ENCODE results near the gene TCP1. TPM values are rescaled to one million over a fixed set of nuclear protein-coding genes. Genes with fewer than 3 reads are reported as not detected.
"Not testable (repeated sequence)": the region's sequence is repeated elsewhere in the genome, so short reads cannot be mapped to it uniquely, and the experiment has no call there.

TCP1 gene
- total and polyA plus RNA-seq, 12 donors, result 59.0 to 290 (median 118) TPM

GRCh38 chr6:159742165-159742564, 47.2 kb downstream of the TCP1 start:
- no peaks in the 10 kb centered on the region for H3K9me3 ChIP-seq (replicated peaks in 1 of 3)
- 82 to 88% (median 85%) methylated on average over 1 of the region's 1 CpG for WGBS, 4 donors
- H3K4me1 ChIP-seq (replicated peaks in 1 of 2), result peaks cover 15 to 37% of the 10 kb centered on the region in 2 donors
- no peaks in the 10 kb centered on the region for H3K27me3 ChIP-seq
- no peak for TF ChIP-seq CTCF (IDR thresholded peaks at IDR 0.05)
- TF ChIP-seq POLR2A (IDR thresholded peaks at IDR 0.05), result no peak
- H3K4me3 ChIP-seq, result no peak overlapping the region
- peaks cover 0 to 75% of the 10 kb centered on the region in 2 donors for H3K36me3 ChIP-seq (replicated peaks in 1 of 2)
- intact Hi-C loops (cut with DNase I), result no loop called here
- no peak for DNase-seq
- no peak overlapping the region for H3K27ac ChIP-seq

- no peak for DNase-seq
- Histone ChIP-seq H3K27ac (no peak overlapping the region), H3K9me3 (replicated peaks in 1 of 3) (no peaks in the 10 kb centered on the region), H3K4me3 (no peak overlapping the region), H3K36me3 (replicated peaks in 1 of 2) (peaks cover 0 to 47% of the 10 kb centered on the region in 2 donors), H3K27me3 (no peaks in the 10 kb centered on the region), H3K4me1 (replicated peaks in 1 of 2) (peaks cover 15 to 61% of the 10 kb centered on the region in 2 donors)
- intact Hi-C loops (cut with DNase I), result no loop called here
- WGBS, 4 donors, result 57 to 69% (median 62%) methylated on average over 3 of the region's 3 CpGs
- TF ChIP-seq POLR2A (IDR thresholded peaks at IDR 0.05), result no peak
- no peak for TF ChIP-seq CTCF (IDR thresholded peaks at IDR 0.05)
These were observed 50.1 kb downstream of the TCP1 start for GRCh38 chr6:159739341-159739740.

GRCh38 chr6:159736908-159737307, 52.5 kb downstream of the TCP1 start:
- WGBS, 4 donors, result 83 to 93% (median 90%) methylated on average over 7 of the region's 7 CpGs
- no peak overlapping the region for H3K27ac ChIP-seq
- DNase-seq, result no peak
- TF ChIP-seq CTCF (IDR thresholded peaks at IDR 0.05) (no peak), POLR2A (IDR thresholded peaks at IDR 0.05) (no peak)
- H3K9me3 ChIP-seq (replicated peaks in 1 of 3), result no peaks in the 10 kb centered on the region
- no peak overlapping the region for H3K4me3 ChIP-seq
- H3K36me3 ChIP-seq (replicated peaks in 1 of 2), result peaks cover 0 to 22% of the 10 kb centered on the region in 2 donors
- peaks cover 6 to 53% of the 10 kb centered on the region in 2 donors for H3K4me1 ChIP-seq (replicated peaks in 1 of 2)
- intact Hi-C loops (cut with DNase I), result no loop called here
- H3K27me3 ChIP-seq, result no peaks in the 10 kb centered on the region

- 90 to 100% (median 95%) methylated on average over 8 to 12 of the region's 12 CpGs for WGBS, 4 donors
- H3K27me3 ChIP-seq; DNase-seq; H3K36me3 ChIP-seq (replicated peaks in 1 of 2); H3K9me3 ChIP-seq (replicated peaks in 1 of 3); intact Hi-C loops (cut with DNase I); H3K27ac ChIP-seq; H3K4me3 ChIP-seq: not testable (repeated sequence)
- peaks cover 17 to 73% of the 10 kb centered on the region in 2 donors for H3K4me1 ChIP-seq (replicated peaks in 1 of 2)
These were observed 56.0 kb downstream of the TCP1 start for GRCh38 chr6:159733395-159733794.

- H3K36me3 ChIP-seq (replicated peaks in 1 of 2); DNase-seq; H3K27me3 ChIP-seq; H3K4me3 ChIP-seq; intact Hi-C loops (cut with DNase I); H3K27ac ChIP-seq; H3K9me3 ChIP-seq (replicated peaks in 1 of 3): not testable (repeated sequence)
- 86 to 91% (median 89%) methylated on average over 12 of the region's 12 CpGs for WGBS, 4 donors
- peaks cover 18 to 67% of the 10 kb centered on the region in 2 donors for H3K4me1 ChIP-seq (replicated peaks in 1 of 2)
These were observed 56.9 kb downstream of the TCP1 start for GRCh38 chr6:159732550-159732949.
